ENCODE measurements around the gene ATP9B. TPM values are rescaled to one million over a fixed set of nuclear protein-coding genes. Genes with fewer than 3 reads are reported as not detected.

Gene ATP9B
- total RNA-seq, 1 experiment from 2014 or later: 17.8 TPM

DNA sequence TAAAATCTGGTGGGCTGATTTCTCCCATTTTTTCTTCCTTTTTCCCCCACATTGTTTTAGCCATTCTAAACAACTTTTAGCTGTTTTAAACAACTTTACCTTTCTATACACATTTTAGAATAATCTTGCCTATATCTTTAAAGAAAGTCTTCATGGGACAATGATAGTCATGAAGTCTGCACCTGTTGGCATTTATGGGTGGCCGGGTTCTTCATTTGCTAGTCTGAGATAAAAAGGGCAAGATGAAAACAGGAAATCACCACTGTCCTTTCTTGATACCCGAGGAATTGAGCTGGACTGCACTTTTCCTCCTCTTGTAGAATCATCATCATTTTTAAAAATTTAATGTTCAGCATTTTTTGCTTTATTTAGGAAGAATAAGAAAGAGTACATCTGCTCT is 104.5 kb downstream of the ATP9B start:
- ATAC-seq (no peak), DNase-seq (ENCODE audit: low read depth, low spot score) (no peak)
- TF ChIP-seq CEBPB (IDR thresholded peaks at IDR 0.05; ENCODE audit: low read depth) (no peak), FOSL1 (IDR thresholded peaks at IDR 0.05; ENCODE audit: low read depth) (no peak), SRF (IDR thresholded peaks at IDR 0.05; ENCODE audit: low read depth) (no peak), ATF3 (IDR thresholded peaks at IDR 0.05) (no peak)
- no peak overlapping the region for H2AFZ ChIP-seq (ENCODE audit: low read depth, low read length, poor library complexity, severe bottlenecking)
- H4K20me1 ChIP-seq (ENCODE audit: insufficient read depth): no peaks in the 10 kb centered on the region
- ChIA-PET RAD21 (ENCODE audit: low non-redundant PET in 1 of 2, low total read pairs in 2 of 2, uncharacterized antibody in 2 of 2, unreplicated experiment in 2 of 2) (no interaction called here), CTCF (no interaction called here), POLR2A (no interaction called here)
- H3K9me2 ChIP-seq (ENCODE audit: insufficient read depth): no peaks in the 10 kb centered on the region
- H3K36me3 ChIP-seq (ENCODE audit: control insufficient read depth in 1 of 2, insufficient read depth in 2 of 2, low read length in 2 of 2): no peaks in the 10 kb centered on the region
- no peak overlapping the region for H3K27ac ChIP-seq (ENCODE audit: low read depth, low read length)
- no peak overlapping the region for H3K4me2 ChIP-seq (ENCODE audit: low read length)
- intact Hi-C loops (cut with micrococcal nuclease): no loop called here
- no peaks in the 10 kb centered on the region for H3K9me3 ChIP-seq (ENCODE audit: control insufficient read depth in 1 of 2, insufficient read depth in 1 of 2, low read depth in 1 of 2, low read length in 2 of 2)
- H3K4me3 ChIP-seq (replicated peaks in 1 of 2; ENCODE audit: low read depth in 1 of 2, low read length in 2 of 2): no peak overlapping the region
- no peaks in the 10 kb centered on the region for H3K79me2 ChIP-seq (ENCODE audit: insufficient read depth, low read length)
- no peaks in the 10 kb centered on the region for H3K27me3 ChIP-seq (ENCODE audit: insufficient read depth, low read length)
- H3K9ac ChIP-seq (ENCODE audit: low read length): no peak overlapping the region
- no TSS peak for BruUV-seq (replicated peaks)
- no peaks in the 10 kb centered on the region for H3K4me1 ChIP-seq (ENCODE audit: control insufficient read depth in 1 of 2, insufficient read depth in 2 of 2, low read length in 2 of 2)

DNA sequence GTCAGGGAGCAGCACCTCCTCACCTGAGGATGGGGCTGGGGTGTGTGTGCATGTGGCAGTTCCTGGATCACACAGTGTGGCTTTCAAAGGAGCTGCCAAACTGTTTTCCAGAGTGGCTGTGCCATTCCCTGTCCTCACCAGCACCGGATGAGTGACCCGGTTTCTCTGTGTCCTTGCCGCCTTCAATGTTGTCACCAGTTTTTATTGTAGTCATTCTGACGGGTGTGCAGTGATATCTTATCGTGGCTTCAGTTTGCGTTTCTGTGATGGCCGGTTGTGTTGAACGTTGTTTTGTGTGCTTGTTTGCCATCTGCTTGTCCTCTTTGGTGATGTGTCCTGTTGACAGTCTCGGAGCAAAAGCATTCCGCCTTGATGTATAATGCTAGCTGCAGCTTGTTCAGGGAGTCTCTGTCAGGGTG is 108.9 kb downstream of the ATP9B start:
- Histone ChIP-seq H3K79me2 (ENCODE audit: insufficient read depth, low read length) (0 out of 2 replicates have a peak, but pooled peaks cover 7% of the 10 kb centered on the region), H3K9me2 (ENCODE audit: insufficient read depth) (no peaks in the 10 kb centered on the region), H3K4me2 (ENCODE audit: low read length) (no peak overlapping the region), H3K27me3 (ENCODE audit: insufficient read depth, low read length) (no peaks in the 10 kb centered on the region), H3K4me1 (ENCODE audit: control insufficient read depth in 1 of 2, insufficient read depth in 2 of 2, low read length in 2 of 2) (no peaks in the 10 kb centered on the region), H3K27ac (ENCODE audit: low read depth, low read length) (no peak overlapping the region), H4K20me1 (ENCODE audit: insufficient read depth) (0 out of 2 replicates have a peak, but pooled peaks cover 4% of the 10 kb centered on the region), H3K9ac (ENCODE audit: low read length) (no peak overlapping the region), H3K4me3 (replicated peaks in 1 of 2; ENCODE audit: low read depth in 1 of 2, low read length in 2 of 2) (no peak overlapping the region), H3K9me3 (ENCODE audit: control insufficient read depth in 1 of 2, insufficient read depth in 1 of 2, low read depth in 1 of 2, low read length in 2 of 2) (no peaks in the 10 kb centered on the region), H3K36me3 (ENCODE audit: control insufficient read depth in 1 of 2, insufficient read depth in 2 of 2, low read length in 2 of 2) (no peaks in the 10 kb centered on the region), H2AFZ (ENCODE audit: low read depth, low read length, poor library complexity, severe bottlenecking) (no peak overlapping the region)
- intact Hi-C loops (cut with micrococcal nuclease): no loop called here
- ChIA-PET RAD21 (ENCODE audit: low non-redundant PET in 1 of 2, low total read pairs in 2 of 2, uncharacterized antibody in 2 of 2, unreplicated experiment in 2 of 2) (no interaction called here), CTCF (no interaction called here), POLR2A (no interaction called here)
- ATAC-seq: no peak
- TF ChIP-seq ATF3 (IDR thresholded peaks at IDR 0.05): no peak
- BruUV-seq (replicated peaks): no TSS peak
- DNase-seq (ENCODE audit: low read depth, low spot score): no peak

Data from HCT116 (cell line).